Fibroblast of lung (primary cell): ENCODE data around the gene FUOM.

Experiments
- CTCF ChIP-seq, 2 donors: IDR thresholded peaks in 1 of 2; conservative IDR thresholded peaks in 1 of 2; 1 replicate in 1 of 2; 2 replicates in 1 of 2; pipeline ENCODE4 v1.5.1; 2011 to 2012; ENCODE audit warnings: low read length in 2 of 2, control low read depth in 1 of 2, inconsistent platforms in 1 of 2, low read depth in 1 of 2, mild to moderate bottlenecking in 1 of 2
- EZH2 ChIP-seq: IDR thresholded peaks from 2 replicates; pipeline ENCODE4 v1.5.1; 2012; ENCODE audit warnings: low read length, control low read depth, mild to moderate bottlenecking; ENCODE audit errors: missing control alignments

DNA sequence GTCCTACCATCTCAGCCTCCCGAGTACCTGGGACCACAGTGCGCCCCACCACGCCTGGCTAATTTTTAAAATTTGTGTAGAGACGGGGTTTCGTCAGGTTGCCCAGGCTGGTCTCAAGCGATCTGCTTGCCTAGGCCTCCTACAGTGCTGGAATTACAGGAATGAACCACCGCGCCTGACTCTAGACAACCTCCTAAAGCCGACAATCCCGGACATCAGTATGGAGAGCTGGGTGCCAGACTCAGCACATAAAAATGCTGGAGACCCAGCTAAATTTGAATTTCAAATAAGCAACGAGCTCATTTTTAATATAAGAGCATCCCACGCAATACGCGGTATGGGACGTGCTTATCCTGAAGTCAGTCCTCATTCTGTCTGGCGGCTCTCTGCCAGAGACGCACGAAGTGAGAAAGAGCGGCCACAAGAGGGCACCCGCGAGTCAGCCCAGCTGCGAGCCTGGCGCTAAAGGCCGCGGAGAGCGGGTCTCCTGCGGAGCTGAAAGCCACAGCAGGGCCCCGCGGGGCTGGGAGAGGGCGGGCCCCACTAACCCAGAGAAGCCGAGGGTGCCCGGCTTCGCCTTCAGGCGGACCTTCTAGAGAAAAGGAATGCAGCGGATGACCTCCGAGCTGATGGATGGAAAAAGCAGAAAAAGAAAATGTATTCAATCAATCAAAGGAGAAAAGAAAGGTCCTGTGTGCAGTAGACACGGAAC, 28.2 kb downstream of the FUOM start:
- peak; percentile 78 to 83 for TF ChIP-seq CTCF (conservative IDR thresholded peaks at IDR 0.05 in 1 of 2, IDR thresholded peaks at IDR 0.05 in 1 of 2; ENCODE audit: low read depth in 1 of 2, low read length in 2 of 2)
- no peak for TF ChIP-seq EZH2
